Measurements from ENCODE around the gene SRSF4.
"Not testable (repeated sequence)": the region's sequence is repeated elsewhere in the genome, so short reads cannot be mapped to it uniquely, and the experiment has no call there.

The SRSF4 gene

GRCh38 chr1:29162476-29163138 lies 19.1 kb downstream of the SRSF4 start:
- DNase-seq: no peak

- DNase-seq: no peak
These were observed 19.7 kb downstream of the SRSF4 start for GRCh38 chr1:29162025-29162424.

DNA sequence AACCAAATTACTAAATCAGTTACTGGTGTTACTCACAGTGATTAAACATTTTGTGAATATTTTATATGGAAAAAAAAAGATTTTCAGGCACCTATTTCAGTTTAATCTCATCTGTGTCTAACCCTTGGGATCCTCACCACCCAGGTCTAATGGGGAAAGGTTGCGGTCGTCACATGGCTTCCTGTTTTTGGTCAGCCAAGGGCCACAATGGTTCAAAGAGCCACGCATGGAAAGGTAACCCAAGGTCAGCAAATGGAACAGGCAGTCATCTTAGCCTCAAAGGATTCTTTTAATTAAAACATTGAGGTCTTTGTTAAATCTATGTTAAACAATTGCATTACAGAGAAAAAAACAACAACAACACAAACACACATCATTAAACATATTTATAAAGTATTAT lies 21.9 kb downstream of the SRSF4 start:
- no peak for DNase-seq

- no peak for DNase-seq
These were observed 24.5 kb downstream of the SRSF4 start for GRCh38 chr1:29157269-29157601.

DNA sequence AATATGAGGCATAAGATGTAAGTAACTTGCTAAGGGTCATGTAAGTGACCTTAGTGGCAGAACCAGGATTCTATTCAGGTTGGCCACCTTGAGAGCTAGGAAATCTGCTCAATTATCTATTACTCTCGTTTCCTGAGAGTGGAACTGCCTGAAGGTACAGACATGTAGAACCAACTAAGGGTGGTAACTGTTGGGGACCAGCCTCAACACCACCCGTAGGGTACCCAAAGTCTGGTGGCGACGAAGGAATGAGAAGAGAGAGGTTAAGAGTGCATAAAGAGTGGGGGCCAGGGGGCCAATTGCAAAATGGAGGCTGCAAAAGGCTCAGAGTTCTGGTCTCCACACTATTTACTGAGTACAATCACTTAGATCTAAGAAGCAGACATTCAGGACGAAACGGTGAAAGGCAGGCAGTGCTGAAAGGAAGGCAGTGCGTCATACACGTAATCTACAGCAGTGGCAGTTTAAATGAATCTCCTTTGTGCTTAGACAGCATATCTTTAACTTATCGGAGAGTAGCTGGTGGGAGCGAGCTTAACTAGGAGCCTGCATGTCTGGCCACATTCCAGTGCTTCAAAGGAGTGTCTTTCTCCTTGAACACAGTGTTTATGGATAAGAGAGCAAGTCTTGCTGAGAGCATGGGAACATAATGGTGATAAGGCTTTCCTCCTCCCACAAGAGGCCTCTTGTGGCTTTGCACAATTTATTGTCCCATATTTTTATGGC lies 25.0 kb downstream of the SRSF4 start:
- DNase-seq: no peak

DNA sequence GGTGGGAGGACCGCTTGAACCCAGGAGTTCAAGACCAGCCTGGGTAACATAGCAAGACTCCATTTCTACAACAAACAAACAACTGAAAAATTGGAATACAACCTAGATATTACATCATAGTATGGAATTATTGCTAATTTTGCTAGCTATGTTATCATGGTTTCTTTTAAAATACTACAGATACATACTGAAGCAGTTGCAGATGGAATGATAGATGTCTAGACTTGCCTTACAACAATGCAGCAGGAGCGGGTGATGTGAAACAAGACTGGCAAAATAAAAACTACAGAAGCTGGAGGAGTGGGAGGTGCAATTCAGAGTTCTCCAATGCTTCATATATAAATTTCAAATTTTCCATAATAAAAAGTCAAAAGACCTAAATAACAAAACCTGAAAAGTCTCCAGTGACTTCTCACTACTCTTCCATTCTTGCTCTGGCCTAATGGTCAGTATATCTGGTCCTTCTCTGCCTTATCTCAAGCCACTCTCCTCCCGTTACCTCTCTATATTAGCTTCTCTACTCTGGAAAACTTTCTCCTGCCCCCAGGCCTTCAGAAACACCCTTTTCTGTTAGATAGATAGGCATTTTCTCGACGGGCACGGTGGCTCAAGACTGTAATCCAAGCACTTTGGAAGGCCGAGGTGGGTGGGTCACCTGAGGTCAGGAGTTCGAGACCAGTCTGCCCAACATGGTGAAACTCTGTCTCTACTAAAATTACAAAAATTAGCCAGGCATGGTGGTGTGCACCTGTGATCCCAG lies 29.5 kb downstream of the SRSF4 start:
- DNase-seq: no peak

DNA sequence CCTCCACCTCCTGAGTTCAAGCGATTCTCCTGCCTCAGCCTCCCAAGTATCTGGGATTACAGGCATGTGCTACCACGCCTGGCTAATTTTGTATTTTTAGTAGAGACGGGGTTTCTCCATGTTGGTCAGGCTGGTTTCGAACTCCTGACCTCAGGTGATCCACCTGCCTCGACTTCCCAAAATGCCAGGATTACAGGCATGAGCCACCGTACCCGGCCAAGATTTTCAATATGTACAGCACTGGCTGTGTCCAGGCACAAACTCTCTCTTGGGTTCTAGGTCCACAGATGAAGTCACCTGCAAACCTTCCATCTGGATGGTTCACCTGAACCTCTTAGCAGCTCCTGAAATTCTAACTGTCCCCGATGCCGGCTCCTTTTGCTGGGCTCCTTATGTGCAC lies 31.4 kb downstream of the SRSF4 start:
- DNase-seq: not testable (repeated sequence)

- no peak for DNase-seq
These were observed 32.8 kb downstream of the SRSF4 start for GRCh38 chr1:29148656-29149491.

DNA sequence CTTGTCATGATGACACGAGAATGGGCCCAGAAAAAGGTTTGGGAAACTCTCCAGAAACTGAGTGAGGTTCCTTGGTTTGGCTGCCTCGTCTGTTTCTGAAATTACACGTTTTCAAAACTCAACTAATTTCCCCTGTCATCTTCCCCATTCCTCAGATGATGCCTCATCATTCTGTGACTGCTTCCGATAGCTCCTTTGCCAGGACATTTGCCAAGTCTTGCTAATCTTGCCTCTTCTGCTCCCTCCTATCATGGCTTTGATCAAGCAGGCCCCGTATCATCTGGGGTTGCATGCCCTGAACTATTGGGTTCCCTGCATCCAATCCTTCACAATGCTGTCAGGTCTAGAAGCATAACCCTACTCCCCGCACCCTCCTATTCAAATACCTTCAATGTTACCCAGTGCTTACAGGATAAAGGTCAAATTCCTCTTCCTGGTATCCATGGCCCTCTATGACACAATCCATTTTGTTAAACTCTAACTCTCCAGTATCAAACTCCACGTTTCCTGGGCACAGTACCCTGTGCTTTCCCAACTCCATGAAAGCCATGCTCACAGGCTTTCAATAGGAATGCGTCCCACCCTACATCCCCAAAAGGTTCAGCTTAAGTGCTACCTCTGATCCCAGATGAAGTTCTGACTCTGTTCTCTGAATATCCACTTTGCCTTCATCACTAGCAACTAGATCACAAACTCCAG lies 35.8 kb downstream of the SRSF4 start:
- no peak for DNase-seq

GRCh38 chr1:29144178-29144577 lies 37.5 kb downstream of the SRSF4 start:
- no peak for DNase-seq

- DNase-seq: no peak
These were observed 39.0 kb downstream of the SRSF4 start for GRCh38 chr1:29142714-29143113.

DNA sequence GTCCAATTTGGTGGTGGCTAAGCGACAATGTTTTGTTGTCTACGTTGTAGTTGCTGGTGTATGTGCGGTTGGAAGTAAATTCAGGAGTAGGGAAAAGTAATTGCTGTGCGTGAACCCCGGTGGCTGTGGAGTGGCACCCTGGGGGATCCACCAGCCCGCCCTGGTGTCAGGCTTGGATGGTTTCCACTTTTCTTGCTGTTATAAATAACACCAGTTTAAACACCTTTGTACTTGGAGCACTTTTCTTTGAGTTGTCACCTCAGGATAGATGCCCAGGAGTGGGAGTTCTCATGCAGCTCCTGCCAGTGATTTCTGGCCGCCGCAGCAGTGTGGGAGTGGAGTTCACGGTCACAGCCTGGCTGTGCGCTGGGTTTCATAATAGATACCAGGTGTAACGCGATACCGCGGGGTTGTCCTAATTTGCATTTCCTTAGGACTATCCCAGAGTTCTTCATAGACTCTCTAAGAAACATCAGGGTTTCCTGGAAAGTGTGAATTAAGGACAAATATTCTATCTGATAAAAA lies 45.2 kb downstream of the SRSF4 start:
- no peak for DNase-seq

DNA sequence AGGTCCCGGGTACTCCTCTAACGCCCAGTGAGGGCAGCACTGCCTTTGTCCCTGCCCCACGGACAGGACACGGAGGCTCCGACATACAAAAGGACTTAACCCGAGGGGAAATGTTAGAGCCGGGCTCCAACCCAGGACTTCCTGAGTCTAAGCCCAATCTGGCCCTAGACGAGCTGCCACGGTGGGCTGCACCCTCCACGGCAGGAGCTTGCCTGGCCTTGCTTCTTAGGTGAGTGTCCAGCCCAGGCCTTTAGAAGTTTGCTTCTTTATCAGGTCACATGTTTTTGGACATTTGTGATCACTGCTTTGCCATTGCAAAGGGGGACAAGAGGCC lies 47.0 kb downstream of the SRSF4 start:
- no peak for DNase-seq

DNA sequence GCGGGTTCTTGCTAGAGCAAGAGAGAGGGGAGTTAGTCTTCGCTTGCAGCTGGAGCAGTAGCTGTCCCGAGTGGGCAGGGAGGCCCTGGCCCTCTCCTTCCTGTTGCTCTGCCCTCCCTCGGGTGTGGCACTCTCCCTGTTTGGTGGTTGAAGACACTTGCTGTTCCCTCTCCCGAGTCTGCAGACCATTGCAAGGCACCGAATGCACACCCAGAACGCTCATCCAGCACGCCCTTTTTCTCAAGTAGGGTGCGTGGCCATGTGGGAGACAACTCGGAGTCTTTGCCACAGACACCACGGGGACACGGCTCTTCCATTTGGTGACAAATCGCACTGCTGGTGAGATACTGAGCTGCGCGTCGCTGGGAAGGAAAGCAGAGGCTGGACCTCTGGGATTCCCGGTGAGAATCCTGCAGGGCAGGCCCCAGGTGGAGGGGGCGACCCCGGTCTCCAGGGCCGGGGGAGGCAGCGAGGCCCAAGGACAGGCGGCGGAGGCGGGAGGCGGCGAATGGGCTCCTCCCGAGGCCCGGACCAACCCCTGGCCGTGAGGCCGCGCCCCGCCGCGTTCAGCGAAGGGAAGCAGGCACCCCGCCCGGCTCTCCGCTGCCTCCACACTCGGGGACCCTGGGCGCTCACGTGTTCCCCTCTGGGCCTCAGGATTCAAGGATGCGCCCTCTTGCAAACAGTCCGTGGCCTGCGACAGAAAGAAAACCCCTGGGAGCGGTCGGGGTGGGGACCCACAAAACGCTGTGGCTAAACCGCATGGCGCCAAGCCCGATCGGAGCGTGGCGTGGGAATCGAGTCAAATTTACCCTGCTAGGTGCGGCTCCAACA lies 47.6 kb downstream of the SRSF4 start:
- no peak for DNase-seq

GRCh38 chr1:29131056-29131455 lies 50.6 kb downstream of the SRSF4 start:
- DNase-seq: not testable (repeated sequence)

DNA sequence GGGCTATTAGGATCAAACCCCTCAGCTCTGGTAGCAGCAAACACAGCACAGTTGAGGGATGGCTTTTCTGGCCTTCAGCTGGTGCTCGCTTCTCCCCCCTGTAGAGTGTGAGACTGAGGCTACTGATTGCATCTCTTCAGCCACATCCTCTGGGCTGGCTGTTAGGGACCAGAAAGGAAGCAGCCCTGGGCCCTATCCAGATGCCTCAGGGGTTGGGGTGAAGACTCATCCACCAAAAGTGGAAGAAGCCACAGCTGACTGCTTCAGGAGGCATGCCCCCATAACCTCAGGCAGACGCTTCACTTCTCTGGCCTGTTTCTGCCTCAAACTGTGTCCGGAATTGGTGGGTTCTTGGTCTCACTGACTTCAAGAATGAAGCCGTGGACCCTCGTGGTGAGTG lies 51.8 kb downstream of the SRSF4 start:
- DNase-seq: no peak

DNA sequence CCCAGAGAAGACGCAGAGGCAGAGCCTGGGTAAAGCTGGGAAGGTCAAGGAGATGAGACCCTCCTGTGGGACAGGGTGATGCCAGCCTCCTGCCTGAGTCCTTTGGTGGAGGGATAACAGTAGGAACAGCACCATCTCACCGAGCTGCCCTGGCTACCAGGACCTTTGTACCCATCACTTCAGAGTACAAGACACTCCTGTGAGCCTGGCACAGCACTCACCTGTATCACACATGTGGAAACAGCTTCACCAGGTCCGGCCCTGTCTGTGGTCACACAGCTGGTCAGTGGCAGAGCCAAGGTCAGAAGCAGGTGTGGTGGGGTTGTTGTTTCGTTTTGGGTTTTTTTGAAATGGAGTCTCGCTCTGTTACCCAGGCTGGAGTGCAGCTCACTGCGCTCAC lies 53.0 kb downstream of the SRSF4 start:
- DNase-seq: no peak

DNA sequence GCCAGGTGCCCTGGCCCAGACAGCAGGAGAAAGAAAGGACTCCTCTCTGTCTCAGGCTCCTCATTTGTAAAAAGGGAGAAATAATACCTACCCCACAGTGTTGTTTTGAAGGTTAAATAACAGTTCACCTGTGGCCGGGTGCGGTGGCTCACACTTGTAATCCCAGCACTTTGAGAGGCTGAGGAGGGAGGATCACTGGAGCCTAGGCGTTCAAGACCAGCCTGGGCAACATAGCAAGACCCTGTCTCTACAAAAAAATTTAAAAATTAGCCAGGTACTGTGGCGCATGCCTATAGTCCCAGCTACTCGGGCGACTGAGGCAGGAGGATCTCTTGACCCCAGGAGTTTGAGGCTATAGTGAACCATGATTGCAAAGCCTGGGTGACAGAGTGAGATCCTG lies 55.5 kb downstream of the SRSF4 start:
- DNase-seq: no peak

DNA sequence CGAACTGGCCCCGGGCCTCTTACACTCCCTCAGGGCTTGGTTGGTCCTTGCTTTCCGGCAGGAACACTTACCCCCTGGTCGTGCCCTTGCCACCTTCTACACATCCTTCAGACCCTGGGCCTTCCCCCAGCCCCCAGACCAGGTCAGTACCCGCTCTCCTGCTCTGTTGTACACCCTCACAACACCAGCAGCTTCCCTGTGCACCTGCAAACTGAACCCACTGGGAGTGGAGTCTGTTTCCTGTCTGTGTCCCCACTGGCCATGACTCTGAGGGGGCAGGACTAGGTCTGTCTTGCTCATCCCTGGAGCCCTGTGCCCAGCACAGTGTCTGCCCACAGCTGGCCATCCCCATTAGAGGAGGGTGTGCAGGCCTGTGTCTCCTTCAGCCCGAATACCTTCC lies 55.9 kb downstream of the SRSF4 start:
- DNase-seq: no peak

GRCh38 chr1:29125237-29125641 lies 56.5 kb downstream of the SRSF4 start:
- no peak for DNase-seq
